Natural killer cell (primary cell): ENCODE data around the gene VANGL1. TPM values are rescaled to one million over a fixed set of nuclear protein-coding genes. Genes with fewer than 3 reads are reported as not detected.

ENCODE experiments used
- ATAC-seq, 3 donors: fragments of 150-1000 bp in 2 of 3; fragments of 200-7000 bp in 1 of 3; cut with Tn5 transposase; 1 replicate in 1 of 3; 2 replicates in 2 of 3; pipeline ENCODE4 v1.10.0; 2021; ENCODE audit warnings: mild to moderate bottlenecking in 2 of 3, moderate library complexity in 2 of 3
- DNase-seq, 2 donors: peaks; one replicate each; pipeline versions ENCODE4 v3.0.0 to v3.0.0-alpha.2; 2013 to 2021; ENCODE audit warnings: mixed read lengths in 1 of 2
- H3K27ac ChIP-seq: one replicate; pipeline ENCODE4 v1.5.1; 2013; ENCODE audit warnings: mild to moderate bottlenecking, low read length
- H3K27me3 ChIP-seq: one replicate; pipeline ENCODE4 v1.6.1; 2013; ENCODE audit warnings: low read length; ENCODE audit not compliant: control insufficient read depth, insufficient read depth
- H3K36me3 ChIP-seq: one replicate; pipeline ENCODE4 v1.6.1; 2013; ENCODE audit warnings: low read length; ENCODE audit not compliant: control insufficient read depth, insufficient read depth
- H3K4me1 ChIP-seq: one replicate; pipeline ENCODE4 v1.6.1; 2013; ENCODE audit warnings: low read length; ENCODE audit not compliant: control insufficient read depth, insufficient read depth
- H3K4me3 ChIP-seq: one replicate; pipeline ENCODE4 v1.5.1; 2013; ENCODE audit warnings: low read length
- H3K9me3 ChIP-seq: one replicate; pipeline ENCODE4 v1.6.1; 2013; ENCODE audit warnings: low read length; ENCODE audit not compliant: control insufficient read depth, insufficient read depth
- H3K27ac Mint-ChIP-seq, 2 donors: one replicate each; pipeline ENCODE4 v1.8.0; 2022; ENCODE audit warnings: mild to moderate bottlenecking in 2 of 2, mixed read lengths in 2 of 2, moderate library complexity in 1 of 2
- H3K27me3 Mint-ChIP-seq, 2 donors: one replicate each; pipeline ENCODE4 v1.8.0; 2022; ENCODE audit warnings: low read depth in 2 of 2, mixed read lengths in 2 of 2
- H3K36me3 Mint-ChIP-seq: one replicate; pipeline ENCODE4 v1.8.0; 2022; ENCODE audit warnings: mixed read lengths
- H3K4me1 Mint-ChIP-seq, 2 donors: one replicate each; pipeline ENCODE4 v1.8.0; 2022; ENCODE audit warnings: mixed read lengths in 2 of 2
- H3K4me3 Mint-ChIP-seq: one replicate; pipeline ENCODE4 v1.8.0; 2022; ENCODE audit warnings: mild to moderate bottlenecking, moderate library complexity, mixed read lengths
- H3K9me3 Mint-ChIP-seq, 2 donors: one replicate each; pipeline ENCODE4 v1.8.0; 2022; ENCODE audit warnings: mixed read lengths in 2 of 2
- WGBS: methylation state at CpG from one replicate; pipeline ENCODE4 v1.1.7; 2013; ENCODE audit warnings: missing lambda C conversion rate; ENCODE audit not compliant: insufficient coverage; 5-methylcytosine and 5-hydroxymethylcytosine counted together
- intact Hi-C: fragments of 100-400 bp; cut with micrococcal nuclease; formaldehyde crosslinking; loops from one replicate; pipeline ENCODE4 v1.14.2; 2022
- total RNA-seq, 4 donors: library from RNA; stranded (reverse); fragments of 120-200 nt in 1 of 4; gene quantifications; one replicate each; pipeline versions ENCODE4 v1.2.3 to v1.2.4, GENCODE V29; 2013 to 2022
- TF ChIP-seq, protein P1 (sequence below): fragments of 200-600 bp; IDR thresholded peaks from one replicate; pipeline ENCODE4 v1.8.0; 2022; ENCODE audit warnings: antibody characterized with exemption

The VANGL1 gene
- total RNA-seq, 3 donors from 2014 or later (not counting 1 experiment from before 2014, with no cell fraction given), result 6.4 to 14.8 (median 10.3) TPM

- no peaks in the 10 kb centered on the region for H3K4me1 Mint-ChIP-seq
- TF ChIP-seq, protein P1, sequence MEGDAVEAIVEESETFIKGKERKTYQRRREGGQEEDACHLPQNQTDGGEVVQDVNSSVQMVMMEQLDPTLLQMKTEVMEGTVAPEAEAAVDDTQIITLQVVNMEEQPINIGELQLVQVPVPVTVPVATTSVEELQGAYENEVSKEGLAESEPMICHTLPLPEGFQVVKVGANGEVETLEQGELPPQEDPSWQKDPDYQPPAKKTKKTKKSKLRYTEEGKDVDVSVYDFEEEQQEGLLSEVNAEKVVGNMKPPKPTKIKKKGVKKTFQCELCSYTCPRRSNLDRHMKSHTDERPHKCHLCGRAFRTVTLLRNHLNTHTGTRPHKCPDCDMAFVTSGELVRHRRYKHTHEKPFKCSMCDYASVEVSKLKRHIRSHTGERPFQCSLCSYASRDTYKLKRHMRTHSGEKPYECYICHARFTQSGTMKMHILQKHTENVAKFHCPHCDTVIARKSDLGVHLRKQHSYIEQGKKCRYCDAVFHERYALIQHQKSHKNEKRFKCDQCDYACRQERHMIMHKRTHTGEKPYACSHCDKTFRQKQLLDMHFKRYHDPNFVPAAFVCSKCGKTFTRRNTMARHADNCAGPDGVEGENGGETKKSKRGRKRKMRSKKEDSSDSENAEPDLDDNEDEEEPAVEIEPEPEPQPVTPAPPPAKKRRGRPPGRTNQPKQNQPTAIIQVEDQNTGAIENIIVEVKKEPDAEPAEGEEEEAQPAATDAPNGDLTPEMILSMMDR, result no peak
- no peaks in the 10 kb centered on the region for H3K9me3 ChIP-seq
- intact Hi-C loops, result no loop called here
- no peaks in the 10 kb centered on the region for H3K27me3 ChIP-seq
- ATAC-seq (no peak), DNase-seq (no peak)
- H3K9me3 Mint-ChIP-seq, result no peaks in the 10 kb centered on the region
- no peak overlapping the region for H3K4me3 ChIP-seq
- 87% methylated on average over 3 of the region's 3 CpGs for WGBS
- H3K4me3 Mint-ChIP-seq, result no peak overlapping the region
- H3K27me3 Mint-ChIP-seq, result peaks cover 3 to 12% of the 10 kb centered on the region in 2 donors
- no peak overlapping the region for H3K27ac ChIP-seq
- H3K4me1 ChIP-seq, result no peaks in the 10 kb centered on the region
- H3K36me3 ChIP-seq, result no peaks in the 10 kb centered on the region
- H3K27ac Mint-ChIP-seq, result no peak overlapping the region
- no peaks in the 10 kb centered on the region for H3K36me3 Mint-ChIP-seq
Measured at GRCh38 chr1:115726161-115726560, 84.4 kb downstream of the VANGL1 start.

- no peaks in the 10 kb centered on the region for H3K4me1 Mint-ChIP-seq
Measured at GRCh38 chr1:115726570-115726969, 84.8 kb downstream of the VANGL1 start.

DNA sequence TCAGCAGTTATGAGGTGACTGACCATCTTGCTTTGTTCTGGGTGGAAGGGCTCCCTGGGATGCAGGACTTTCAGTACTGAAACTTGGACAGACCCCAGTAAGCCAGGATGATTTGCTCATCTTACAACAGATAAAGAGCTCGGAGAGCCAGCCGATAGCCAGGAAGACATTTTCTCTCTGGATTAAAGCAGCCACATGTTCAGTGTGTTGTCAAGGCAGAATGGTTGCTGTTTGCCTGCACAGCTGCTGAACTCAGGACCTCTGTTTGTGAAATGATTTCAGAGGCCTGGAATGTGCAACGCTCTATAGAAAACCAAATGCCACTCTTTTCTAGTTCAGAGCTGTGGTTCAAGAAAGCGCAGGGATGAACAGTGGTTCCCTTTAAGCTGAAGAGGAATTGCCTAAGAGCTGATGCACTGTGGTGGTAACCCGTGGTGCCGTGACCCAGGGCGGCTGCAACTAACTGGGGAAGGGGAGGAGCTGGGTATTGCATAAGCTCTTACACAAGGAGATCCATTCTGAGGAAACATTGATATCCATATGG, 86.0 kb downstream of the VANGL1 start:
- Mint-ChIP-seq H3K27me3 (peaks cover 3 to 22% of the 10 kb centered on the region in 2 donors), H3K27ac (no peak overlapping the region), H3K9me3 (no peaks in the 10 kb centered on the region), H3K4me1 (no peaks in the 10 kb centered on the region), H3K36me3 (no peaks in the 10 kb centered on the region), H3K4me3 (no peak overlapping the region)
- H3K4me1 ChIP-seq, result no peaks in the 10 kb centered on the region
- H3K36me3 ChIP-seq, result no peaks in the 10 kb centered on the region
- DNase-seq (no peak), ATAC-seq (no peak)
- no peak overlapping the region for H3K4me3 ChIP-seq
- no peaks in the 10 kb centered on the region for H3K27me3 ChIP-seq
- WGBS, result 83% methylated on average over 7 of the region's 7 CpGs
- H3K27ac ChIP-seq, result no peak overlapping the region
- TF ChIP-seq, protein P1, result no peak
- H3K9me3 ChIP-seq, result no peaks in the 10 kb centered on the region
- intact Hi-C loops, result no loop called here

More at GRCh38 chr1:115726570-115726969, 84.8 kb downstream of the VANGL1 start:
- DNase-seq, result no peak
- intact Hi-C loops, result no loop called here
- TF ChIP-seq, protein P1, result no peak
- Histone ChIP-seq H3K36me3 (no peaks in the 10 kb centered on the region), H3K9me3 (no peaks in the 10 kb centered on the region), H3K4me1 (no peaks in the 10 kb centered on the region), H3K27me3 (no peaks in the 10 kb centered on the region), H3K4me3 (no peak overlapping the region), H3K27ac (no peak overlapping the region)
- Mint-ChIP-seq H3K4me3 (no peak overlapping the region), H3K27me3 (peaks cover 3 to 14% of the 10 kb centered on the region in 2 donors), H3K36me3 (no peaks in the 10 kb centered on the region), H3K27ac (no peak overlapping the region), H3K9me3 (no peaks in the 10 kb centered on the region)
- ATAC-seq, result no peak

DNA sequence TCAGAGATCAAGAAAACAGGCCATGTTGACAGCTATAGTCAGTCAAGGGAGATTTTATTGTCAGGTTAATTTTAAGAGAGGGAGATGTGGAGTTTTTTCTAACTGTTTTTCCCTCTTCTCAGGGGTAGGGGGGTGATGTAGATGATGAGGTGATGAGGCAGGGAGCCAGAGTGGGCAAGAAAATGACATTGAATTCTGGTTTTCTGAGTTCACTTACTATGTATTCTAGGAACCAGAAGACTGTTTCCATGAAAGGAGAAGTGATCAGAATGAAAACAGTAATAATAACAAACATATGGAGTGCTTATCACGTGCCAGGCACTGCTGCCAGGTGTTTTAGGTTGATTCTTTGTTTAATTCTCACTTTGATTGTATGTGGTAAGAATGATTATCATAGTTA, 86.6 kb downstream of the VANGL1 start:
- DNase-seq (no peak), ATAC-seq (no peak)
- TF ChIP-seq, protein P1, result no peak
- H3K27ac ChIP-seq, result no peak overlapping the region
- WGBS, result 56% methylated on average over 1 of the region's 1 CpG
- no peak overlapping the region for H3K4me3 ChIP-seq
- H3K36me3 Mint-ChIP-seq, result no peaks in the 10 kb centered on the region
- no peak overlapping the region for H3K4me3 Mint-ChIP-seq
- no peaks in the 10 kb centered on the region for H3K36me3 ChIP-seq
- H3K27me3 Mint-ChIP-seq, result peaks cover 4 to 27% of the 10 kb centered on the region in 2 donors
- H3K9me3 ChIP-seq, result no peaks in the 10 kb centered on the region
- no peaks in the 10 kb centered on the region for H3K4me1 Mint-ChIP-seq
- no peak overlapping the region for H3K27ac Mint-ChIP-seq
- H3K9me3 Mint-ChIP-seq, result no peaks in the 10 kb centered on the region
- no peaks in the 10 kb centered on the region for H3K4me1 ChIP-seq
- intact Hi-C loops, result no loop called here
- no peaks in the 10 kb centered on the region for H3K27me3 ChIP-seq
